CD14-positive monocyte (primary cell): ENCODE results near the gene PPIF. TPM values are rescaled to one million over a fixed set of nuclear protein-coding genes. Genes with fewer than 3 reads are reported as not detected.
A peak's percentile ranks its signal among the peaks of the same experiment; 100 is the strongest.

ENCODE experiments used
- DNase-seq, 3 donors: peaks; one replicate each; pipeline ENCODE4 v3.0.0-alpha.2; 2011 to 2022
- H2AFZ ChIP-seq: 2 replicates; pipeline ENCODE4 v1.6.0; 2012; ENCODE audit warnings: mild to moderate bottlenecking, low read depth, low read length, inconsistent platforms; ENCODE audit not compliant: insufficient read depth, poor library complexity, severe bottlenecking
- H3K27ac ChIP-seq, 2 donors: 1 replicate in 1 of 2; 2 replicates in 1 of 2; pipeline ENCODE4 v1.5.1; 2012 to 2013; ENCODE audit warnings: low read length in 2 of 2, control low read depth in 1 of 2, inconsistent platforms in 1 of 2, low read depth in 1 of 2, mild to moderate bottlenecking in 1 of 2
- H3K27me3 ChIP-seq, 2 donors: one replicate each; pipeline versions ENCODE4 v1.6.0 to v1.6.1; 2011 to 2013; ENCODE audit warnings: low read length in 2 of 2; ENCODE audit not compliant: control insufficient read depth in 2 of 2, insufficient read depth in 2 of 2
- H3K36me3 ChIP-seq, 2 donors: replicated peaks in 1 of 2; 1 replicate in 1 of 2; 2 replicates in 1 of 2; pipeline versions ENCODE4 v1.5.1 to v1.6.1; 2012 to 2013; ENCODE audit warnings: low read length in 2 of 2, control low read depth in 1 of 2, inconsistent platforms in 1 of 2, mild to moderate bottlenecking in 1 of 2; ENCODE audit not compliant: insufficient read depth in 2 of 2, control insufficient read depth in 1 of 2
- H3K4me1 ChIP-seq, 2 donors: 1 replicate in 1 of 2; 2 replicates in 1 of 2; pipeline versions ENCODE4 v1.5.1 to v1.6.1; 2012 to 2013; ENCODE audit warnings: low read length in 2 of 2, control low read depth in 1 of 2, inconsistent platforms in 1 of 2, mild to moderate bottlenecking in 1 of 2, moderate library complexity in 1 of 2; ENCODE audit not compliant: insufficient read depth in 2 of 2, control insufficient read depth in 1 of 2
- H3K4me2 ChIP-seq: replicated peaks from 2 replicates; pipeline ENCODE3; 2012; ENCODE audit warnings: low read length, moderate library complexity, mild to moderate bottlenecking; ENCODE audit not compliant: poor library complexity, severe bottlenecking; ENCODE audit errors: extremely low read depth
- H3K4me3 ChIP-seq, 3 experiments: fragments of 200-600 bp in 1 of 3; sonication (generic) in 1 of 3; replicated peaks in 1 of 3; 1 replicate in 2 of 3; 2 replicates in 1 of 3; pipeline ENCODE4 v1.5.1; 2011 to 2013; ENCODE audit warnings: low read length in 3 of 3, mild to moderate bottlenecking in 3 of 3, control low read depth in 2 of 3, low read depth in 2 of 3, inconsistent platforms in 1 of 3, moderate library complexity in 1 of 3
- H3K79me2 ChIP-seq: 2 replicates; pipeline ENCODE4 v1.6.0; 2012; ENCODE audit warnings: mild to moderate bottlenecking, control low read depth, inconsistent platforms, low read length, moderate library complexity; ENCODE audit not compliant: insufficient read depth
- H3K9ac ChIP-seq: 2 replicates; pipeline ENCODE4 v1.6.0; 2017; ENCODE audit warnings: low read length, mild to moderate bottlenecking; ENCODE audit not compliant: insufficient read depth, poor library complexity, severe bottlenecking
- H3K9me3 ChIP-seq, 2 donors: replicated peaks in 1 of 2; 1 replicate in 1 of 2; 2 replicates in 1 of 2; pipeline versions ENCODE4 v1.5.1 to v1.6.1; 2012 to 2013; ENCODE audit warnings: low read length in 2 of 2, control low read depth in 1 of 2; ENCODE audit not compliant: control insufficient read depth in 1 of 2, insufficient read depth in 1 of 2
- H4K20me1 ChIP-seq: 2 replicates; pipeline ENCODE4 v1.6.0; 2012; ENCODE audit warnings: mild to moderate bottlenecking, low read length, control low read depth, moderate library complexity; ENCODE audit not compliant: insufficient read depth
- H3K27ac Mint-ChIP-seq, 7 donors: one replicate each; pipeline ENCODE4 v1.8.0; 2020; ENCODE audit warnings: mild to moderate bottlenecking in 7 of 7, mixed read lengths in 7 of 7, moderate library complexity in 6 of 7, inconsistent platforms in 2 of 7
- H3K27me3 Mint-ChIP-seq, 3 donors: one replicate each; pipeline ENCODE4 v1.8.0; 2021 to 2022; ENCODE audit warnings: low read depth in 3 of 3, mild to moderate bottlenecking in 3 of 3, mixed read lengths in 3 of 3, moderate library complexity in 3 of 3, inconsistent platforms in 1 of 3
- H3K36me3 Mint-ChIP-seq, 2 donors: one replicate each; pipeline ENCODE4 v1.8.0; 2020; ENCODE audit warnings: mixed read lengths in 2 of 2, inconsistent platforms in 1 of 2, mild to moderate bottlenecking in 1 of 2
- H3K4me1 Mint-ChIP-seq: one replicate; pipeline ENCODE4 v1.8.0; 2020; ENCODE audit warnings: mild to moderate bottlenecking, mixed read lengths
- H3K4me3 Mint-ChIP-seq, 2 donors: one replicate each; pipeline ENCODE4 v1.8.0; 2020; ENCODE audit warnings: mild to moderate bottlenecking in 2 of 2, mixed read lengths in 2 of 2, moderate library complexity in 1 of 2
- H3K9me3 Mint-ChIP-seq, 7 donors: one replicate each; pipeline ENCODE4 v1.8.0; 2020 to 2022; ENCODE audit warnings: mixed read lengths in 7 of 7, mild to moderate bottlenecking in 6 of 7, moderate library complexity in 6 of 7, inconsistent platforms in 2 of 7
- WGBS: methylation state at CpG from one replicate; pipeline ENCODE4 v1.1.5; 2013; ENCODE audit warnings: missing lambda C conversion rate; ENCODE audit not compliant: insufficient coverage; 5-methylcytosine and 5-hydroxymethylcytosine counted together
- intact Hi-C, 2 donors: fragments of 100-400 bp; cut with micrococcal nuclease; formaldehyde crosslinking; loops; one replicate each; pipeline versions ENCODE4 v1.15.0 to v1.15.1; 2023
- polyA plus RNA-seq, 3 donors: library from polyadenylated mRNA; depleted of rRNA in 1 of 3; unstranded in 2 of 3; stranded (reverse) in 1 of 3; fragments of 300-500 nt in 2 of 3; fragments of >200 nt in 1 of 3; fragmentation: Illumina TruSeq in 2 of 3; gene quantifications; 1 replicate in 2 of 3; 2 replicates in 1 of 3; pipeline ENCODE4 v1.2.3, GENCODE V29; 2012 to 2021
- TF ChIP-seq, protein P1 (sequence below): fragments of 200-600 bp; IDR thresholded peaks from one replicate; pipeline ENCODE4 v1.8.0; 2022; ENCODE audit warnings: antibody characterized with exemption, mild to moderate bottlenecking

Gene PPIF
- polyA plus RNA-seq, 3 donors: 36.6 to 1,064 (median 52.3) TPM

DNA sequence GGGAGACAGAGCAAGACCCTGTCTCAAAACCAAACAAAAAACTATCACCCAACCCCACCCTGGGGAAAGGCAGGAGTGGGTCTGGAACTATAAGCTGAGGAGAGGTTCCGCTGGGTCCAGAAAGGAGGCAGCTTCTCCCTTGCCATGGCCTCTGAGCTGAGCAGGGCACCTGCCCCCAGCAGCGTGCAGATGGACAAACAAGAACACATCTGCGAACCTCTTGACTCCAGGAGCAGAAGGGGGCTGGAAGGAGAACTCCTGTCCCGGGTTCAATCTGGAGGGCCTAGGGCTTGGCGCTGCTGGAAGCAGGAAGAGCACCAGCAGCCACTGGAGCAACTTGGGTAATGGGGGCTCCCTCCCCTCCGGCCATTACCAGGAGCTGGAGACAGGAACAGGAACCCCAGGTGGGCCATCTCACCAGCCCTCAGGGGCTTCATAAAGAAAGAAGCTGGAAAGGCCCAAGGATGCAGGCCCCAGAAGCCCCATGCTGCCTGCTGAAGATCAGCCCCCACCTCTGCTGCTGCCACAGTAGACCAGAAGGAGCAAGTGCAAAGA lies 19.0 kb upstream of the PPIF start:
- peaks cover 33% of the 10 kb centered on the region for H3K4me1 Mint-ChIP-seq
- WGBS: 86% methylated on average over 6 of the region's 6 CpGs
- intact Hi-C loops: no loop called here

GRCh38 chr10:79328737-79329504 lies 18.3 kb upstream of the PPIF start:
- Mint-ChIP-seq H3K36me3 (no peaks in the 10 kb centered on the region), H3K27me3 (peaks cover 7 to 14% (median 9%) of the 10 kb centered on the region in 3 donors), H3K4me1 (peaks cover 28% of the 10 kb centered on the region), H3K27ac (peak overlapping the region in 6 of 7 donors; percentile 38 to 96 (median 72)), H3K4me3 (no peak overlapping the region), H3K9me3 (peaks cover 0 to 7% (median 0%) of the 10 kb centered on the region in 7 donors)
- H3K4me1 ChIP-seq: peaks cover 24 to 30% of the 10 kb centered on the region in 2 donors
- H3K4me3 ChIP-seq: no peak overlapping the region
- TF ChIP-seq, protein P1, sequence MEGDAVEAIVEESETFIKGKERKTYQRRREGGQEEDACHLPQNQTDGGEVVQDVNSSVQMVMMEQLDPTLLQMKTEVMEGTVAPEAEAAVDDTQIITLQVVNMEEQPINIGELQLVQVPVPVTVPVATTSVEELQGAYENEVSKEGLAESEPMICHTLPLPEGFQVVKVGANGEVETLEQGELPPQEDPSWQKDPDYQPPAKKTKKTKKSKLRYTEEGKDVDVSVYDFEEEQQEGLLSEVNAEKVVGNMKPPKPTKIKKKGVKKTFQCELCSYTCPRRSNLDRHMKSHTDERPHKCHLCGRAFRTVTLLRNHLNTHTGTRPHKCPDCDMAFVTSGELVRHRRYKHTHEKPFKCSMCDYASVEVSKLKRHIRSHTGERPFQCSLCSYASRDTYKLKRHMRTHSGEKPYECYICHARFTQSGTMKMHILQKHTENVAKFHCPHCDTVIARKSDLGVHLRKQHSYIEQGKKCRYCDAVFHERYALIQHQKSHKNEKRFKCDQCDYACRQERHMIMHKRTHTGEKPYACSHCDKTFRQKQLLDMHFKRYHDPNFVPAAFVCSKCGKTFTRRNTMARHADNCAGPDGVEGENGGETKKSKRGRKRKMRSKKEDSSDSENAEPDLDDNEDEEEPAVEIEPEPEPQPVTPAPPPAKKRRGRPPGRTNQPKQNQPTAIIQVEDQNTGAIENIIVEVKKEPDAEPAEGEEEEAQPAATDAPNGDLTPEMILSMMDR: no peak
- H3K4me2 ChIP-seq: no peak overlapping the region
- intact Hi-C loops: no loop called here
- no peaks in the 10 kb centered on the region for H3K36me3 ChIP-seq
- 70% methylated on average over 10 of the region's 14 CpGs for WGBS
- peak; percentile 57 to 90 (median 72) for DNase-seq
- H3K79me2 ChIP-seq: no peaks in the 10 kb centered on the region
- H3K9me3 ChIP-seq: no peaks in the 10 kb centered on the region
- no peak overlapping the region for H3K27ac ChIP-seq
- H3K9ac ChIP-seq: no peak overlapping the region
- peaks cover 0 to 7% of the 10 kb centered on the region in 2 donors for H3K27me3 ChIP-seq
- H4K20me1 ChIP-seq: no peaks in the 10 kb centered on the region
- no peak overlapping the region for H2AFZ ChIP-seq

More for the DNA sequence above, 19.0 kb upstream of the PPIF start:
- no peak overlapping the region for H3K4me3 ChIP-seq
- peak overlapping the region in 4 of 7 donors; percentile 37 to 96 (median 73) for H3K27ac Mint-ChIP-seq
- H3K27me3 Mint-ChIP-seq: peaks cover 7 to 14% (median 9%) of the 10 kb centered on the region in 3 donors
- no peak for DNase-seq
- H3K27ac ChIP-seq: no peak overlapping the region
- no peak overlapping the region for H3K4me2 ChIP-seq
- H3K9ac ChIP-seq: no peak overlapping the region
- peaks cover 0 to 7% of the 10 kb centered on the region in 2 donors for H3K27me3 ChIP-seq
- H3K4me3 Mint-ChIP-seq: no peak overlapping the region
- H3K4me1 ChIP-seq: peaks cover 30 to 37% of the 10 kb centered on the region in 2 donors
- H3K9me3 Mint-ChIP-seq: peaks cover 0 to 5% (median 0%) of the 10 kb centered on the region in 7 donors
- no peaks in the 10 kb centered on the region for H4K20me1 ChIP-seq
- no peaks in the 10 kb centered on the region for H3K9me3 ChIP-seq
- TF ChIP-seq, protein P1: no peak
- H3K36me3 Mint-ChIP-seq: no peaks in the 10 kb centered on the region
- no peaks in the 10 kb centered on the region for H3K79me2 ChIP-seq
- H3K36me3 ChIP-seq: no peaks in the 10 kb centered on the region
- no peak overlapping the region for H2AFZ ChIP-seq
